NCI-H2029 (cell line): ENCODE results near the gene ZBTB16.
A peak's percentile ranks its signal among the peaks of the same experiment; 100 is the strongest.

ENCODE experiments used
- DNase-seq: peaks from one replicate; lab custom pipeline; 2025; lab: John Stamatoyannopoulos, UW

The ZBTB16 gene

GRCh38 chr11:114083391-114084252 is 24.1 kb downstream of the ZBTB16 start:
- no peak for DNase-seq

DNA sequence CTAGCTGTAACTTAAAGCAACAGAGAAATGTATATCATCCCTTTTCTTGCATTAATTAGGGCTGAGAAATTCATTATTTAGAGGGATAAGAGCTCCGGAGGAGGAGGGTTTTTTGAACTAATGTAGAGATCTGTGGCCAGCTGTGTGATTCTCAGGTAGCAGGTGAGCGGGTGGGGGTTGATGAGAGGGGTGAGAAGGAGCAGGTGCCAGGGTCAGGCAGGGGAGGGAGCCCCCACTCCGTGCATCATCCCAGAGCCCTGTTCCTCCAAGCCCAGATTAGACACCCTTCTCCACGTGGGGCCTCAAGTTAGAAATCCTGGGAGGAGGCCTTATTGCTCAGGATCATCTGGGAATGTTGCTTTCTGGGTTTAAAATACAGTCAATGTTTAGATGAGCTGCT is 24.9 kb downstream of the ZBTB16 start:
- DNase-seq = no peak

DNA sequence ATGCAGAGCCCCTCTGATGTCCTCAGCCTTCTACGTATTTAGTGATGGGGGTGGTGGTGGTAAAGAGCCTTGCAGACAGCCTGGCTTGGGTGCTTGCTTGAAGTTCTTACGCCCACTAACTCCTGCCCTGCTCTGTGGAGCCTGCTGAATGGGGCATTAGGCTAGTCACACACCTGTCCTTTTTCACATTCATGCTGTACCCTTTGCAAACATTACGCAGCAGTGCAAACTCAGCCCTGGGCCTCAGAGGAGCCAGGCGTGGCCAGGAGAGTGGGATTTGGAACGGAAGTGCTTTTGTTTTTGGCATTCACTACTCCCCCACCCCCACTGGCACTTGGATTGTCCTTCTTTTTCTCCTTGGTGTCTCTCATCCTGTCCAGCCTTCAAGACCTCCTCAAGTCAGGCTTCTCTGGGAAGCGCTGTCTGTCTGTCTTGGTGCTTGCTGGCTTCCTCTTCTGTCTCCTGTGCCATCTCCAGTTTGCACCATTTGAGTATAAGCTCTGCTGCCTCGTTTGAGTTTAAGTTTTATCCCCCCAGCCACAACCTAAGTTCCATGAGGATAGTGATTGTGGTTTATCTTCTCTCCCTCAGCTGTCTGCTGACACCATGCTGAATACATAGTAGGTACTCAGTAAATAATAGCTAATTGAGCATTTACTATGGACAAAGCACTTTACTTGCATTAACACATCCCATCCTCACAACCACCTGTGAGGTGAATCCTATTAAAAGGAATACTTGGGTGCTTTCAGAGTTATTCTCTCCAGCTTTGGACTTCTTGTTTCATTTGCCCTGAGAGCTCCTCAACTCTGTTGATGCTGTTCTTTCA is 26.7 kb downstream of the ZBTB16 start:
- DNase-seq = peak; percentile 94

GRCh38 chr11:114087025-114087424 is 27.5 kb downstream of the ZBTB16 start:
- no peak for DNase-seq

DNA sequence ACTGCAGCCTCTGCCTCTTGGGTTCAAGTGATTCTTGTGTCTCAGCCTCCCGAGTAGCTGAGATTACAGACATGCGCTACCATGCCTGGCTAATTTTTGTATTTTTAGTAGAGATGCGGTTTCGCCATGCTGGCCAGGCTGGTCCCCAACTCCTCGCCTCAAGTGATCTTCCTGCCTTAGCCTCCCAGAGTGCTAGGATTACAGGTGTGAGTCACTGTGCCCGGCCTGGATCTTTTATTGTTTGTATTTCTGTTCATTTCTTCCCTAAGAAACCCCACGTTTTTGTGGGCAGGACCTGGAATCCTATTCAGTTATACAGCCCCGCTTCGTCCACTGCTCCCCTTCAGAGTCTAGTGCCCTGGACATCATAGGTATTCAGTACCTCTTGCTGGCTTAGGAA is 28.7 kb downstream of the ZBTB16 start:
- no peak for DNase-seq

GRCh38 chr11:114088836-114089235 is 29.3 kb downstream of the ZBTB16 start:
- DNase-seq = no peak

GRCh38 chr11:114089748-114090147 is 30.2 kb downstream of the ZBTB16 start:
- no peak for DNase-seq

DNA sequence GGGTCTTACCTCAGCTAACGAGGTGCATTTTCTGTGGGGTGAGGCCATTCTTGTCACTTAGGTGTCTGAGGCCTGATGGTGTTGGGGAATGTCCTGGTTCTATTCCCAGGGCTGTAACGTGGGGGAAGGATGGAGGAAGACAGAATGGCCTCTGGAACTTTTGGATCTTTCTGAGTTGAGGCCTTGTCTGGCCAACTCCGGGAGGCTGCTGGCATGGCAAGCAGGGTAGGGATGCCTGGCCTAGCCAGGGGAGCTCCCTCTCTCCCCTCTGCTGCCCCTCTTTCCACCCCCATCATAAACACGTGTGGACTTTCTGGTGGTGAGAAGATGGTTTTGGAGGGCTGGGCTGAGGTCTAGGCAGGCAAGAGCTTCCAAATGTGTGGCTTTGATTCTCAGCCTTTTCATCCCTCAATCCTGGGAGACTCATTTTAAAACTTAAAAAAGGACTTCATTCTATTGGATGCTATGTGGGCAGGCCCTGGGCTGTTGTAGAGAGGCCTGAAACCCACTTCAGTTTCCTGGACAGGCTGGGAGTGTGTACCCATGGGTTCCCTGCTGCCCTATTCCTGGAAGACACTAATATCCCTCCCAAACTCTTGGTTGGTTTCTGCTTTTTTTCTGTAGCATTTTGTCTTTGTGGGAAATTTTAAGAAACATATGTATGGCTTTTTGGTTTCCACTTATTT is 30.9 kb downstream of the ZBTB16 start:
- DNase-seq = no peak

DNA sequence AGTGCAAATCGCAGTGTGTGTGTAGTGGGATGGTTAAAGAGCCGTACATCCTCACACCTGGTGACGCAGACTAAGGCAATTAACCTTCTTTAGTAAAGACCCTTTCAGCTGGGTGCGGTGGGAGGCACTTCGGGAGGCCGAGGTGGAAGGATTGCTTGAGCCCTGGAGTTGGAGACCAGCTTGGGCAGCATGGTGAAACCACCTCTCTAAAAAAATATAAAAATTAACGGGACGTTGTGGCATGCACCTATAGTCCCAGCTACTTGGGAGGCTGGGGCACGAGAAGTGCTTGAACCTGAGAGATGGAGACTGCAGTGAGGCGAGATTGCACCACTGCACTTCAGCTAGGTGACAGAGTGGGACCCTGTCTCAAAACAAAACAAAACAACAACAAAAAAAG is 31.5 kb downstream of the ZBTB16 start:
- no peak for DNase-seq

- no peak for DNase-seq
Measured at GRCh38 chr11:114091516-114092397, 32.2 kb downstream of the ZBTB16 start.

- DNase-seq = no peak
Measured at GRCh38 chr11:114092478-114092877, 33.0 kb downstream of the ZBTB16 start.

DNA sequence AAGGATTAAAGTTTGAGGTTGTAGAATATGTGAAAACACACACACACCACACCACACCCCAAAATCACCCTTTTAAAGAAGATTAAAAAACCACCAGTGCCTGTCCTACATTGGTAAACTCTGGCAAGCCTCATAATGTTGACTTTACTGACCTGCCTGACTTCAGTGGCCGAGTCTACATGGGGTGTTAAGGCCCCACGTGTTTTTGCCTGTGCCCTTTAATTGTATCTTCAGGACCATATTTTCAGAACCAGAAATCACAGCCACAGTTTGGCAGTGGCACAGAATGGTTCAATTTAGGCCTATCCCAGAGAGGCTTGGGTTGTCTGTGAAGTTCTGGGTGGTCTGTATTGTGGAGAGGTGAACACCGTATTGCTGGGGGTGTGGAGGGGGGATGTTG is 33.4 kb downstream of the ZBTB16 start:
- DNase-seq = no peak

GRCh38 chr11:114094516-114094915 is 35.0 kb downstream of the ZBTB16 start:
- no peak for DNase-seq

GRCh38 chr11:114095899-114096298 is 36.4 kb downstream of the ZBTB16 start:
- DNase-seq = no peak

DNA sequence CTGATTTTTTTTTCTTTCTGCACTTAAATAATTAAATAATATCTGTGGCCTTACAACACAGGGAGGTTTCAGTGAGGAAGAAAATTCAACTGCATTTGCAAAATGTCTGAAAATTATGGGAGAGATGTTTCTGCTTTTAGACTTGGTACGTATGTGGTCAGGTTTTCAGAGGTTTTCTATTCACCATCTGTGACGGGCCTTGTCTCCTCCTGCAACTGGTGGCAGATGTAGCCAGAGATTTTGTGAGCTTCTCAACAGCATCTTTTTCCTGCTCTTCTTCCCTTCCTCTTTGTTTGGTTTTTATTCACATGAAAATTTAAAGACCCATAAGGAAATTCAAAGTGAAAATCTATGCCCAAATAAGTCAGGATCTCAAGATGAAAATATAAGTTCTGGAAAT is 38.3 kb downstream of the ZBTB16 start:
- DNase-seq = no peak

- peak; percentile 86 for DNase-seq
Measured at GRCh38 chr11:114098927-114099326, 39.4 kb downstream of the ZBTB16 start.

DNA sequence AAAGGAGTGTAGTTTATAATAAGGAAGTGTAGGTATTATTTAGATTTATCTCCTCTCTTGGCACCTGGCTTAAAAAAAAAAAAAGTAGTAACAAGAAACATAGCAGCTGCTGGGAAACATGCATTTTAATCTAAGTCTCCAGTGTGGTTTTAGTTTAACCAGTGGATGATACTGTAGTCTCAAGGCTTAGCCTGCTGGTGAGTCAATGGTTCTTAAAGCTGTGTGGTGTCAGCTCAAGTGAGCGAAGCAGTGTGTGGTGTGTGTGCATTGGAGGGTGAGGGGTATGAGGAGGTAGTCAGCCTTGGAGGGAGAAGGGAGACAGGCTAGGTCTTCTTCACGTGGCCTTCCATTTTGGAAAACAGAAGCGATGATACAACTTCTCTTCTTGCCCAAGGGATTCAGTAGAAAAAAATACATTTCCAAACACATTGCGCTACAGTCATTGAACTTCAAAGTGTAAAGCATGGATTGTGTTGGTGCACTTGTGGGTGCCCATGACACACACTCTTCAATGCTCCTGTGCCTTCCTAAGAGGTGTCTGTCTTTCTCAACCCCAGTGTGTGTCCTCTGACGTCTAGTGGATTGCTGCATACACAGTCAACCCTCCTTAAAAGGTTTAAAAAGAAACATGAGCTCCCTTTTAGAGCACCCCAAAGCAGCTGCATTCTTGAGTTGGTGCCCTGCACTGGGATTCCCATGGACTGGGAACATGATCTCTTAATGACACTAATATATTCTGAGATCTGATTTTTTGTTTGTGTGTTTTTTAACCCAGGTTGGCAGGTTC is 40.1 kb downstream of the ZBTB16 start:
- peak; percentile 40 for DNase-seq

DNA sequence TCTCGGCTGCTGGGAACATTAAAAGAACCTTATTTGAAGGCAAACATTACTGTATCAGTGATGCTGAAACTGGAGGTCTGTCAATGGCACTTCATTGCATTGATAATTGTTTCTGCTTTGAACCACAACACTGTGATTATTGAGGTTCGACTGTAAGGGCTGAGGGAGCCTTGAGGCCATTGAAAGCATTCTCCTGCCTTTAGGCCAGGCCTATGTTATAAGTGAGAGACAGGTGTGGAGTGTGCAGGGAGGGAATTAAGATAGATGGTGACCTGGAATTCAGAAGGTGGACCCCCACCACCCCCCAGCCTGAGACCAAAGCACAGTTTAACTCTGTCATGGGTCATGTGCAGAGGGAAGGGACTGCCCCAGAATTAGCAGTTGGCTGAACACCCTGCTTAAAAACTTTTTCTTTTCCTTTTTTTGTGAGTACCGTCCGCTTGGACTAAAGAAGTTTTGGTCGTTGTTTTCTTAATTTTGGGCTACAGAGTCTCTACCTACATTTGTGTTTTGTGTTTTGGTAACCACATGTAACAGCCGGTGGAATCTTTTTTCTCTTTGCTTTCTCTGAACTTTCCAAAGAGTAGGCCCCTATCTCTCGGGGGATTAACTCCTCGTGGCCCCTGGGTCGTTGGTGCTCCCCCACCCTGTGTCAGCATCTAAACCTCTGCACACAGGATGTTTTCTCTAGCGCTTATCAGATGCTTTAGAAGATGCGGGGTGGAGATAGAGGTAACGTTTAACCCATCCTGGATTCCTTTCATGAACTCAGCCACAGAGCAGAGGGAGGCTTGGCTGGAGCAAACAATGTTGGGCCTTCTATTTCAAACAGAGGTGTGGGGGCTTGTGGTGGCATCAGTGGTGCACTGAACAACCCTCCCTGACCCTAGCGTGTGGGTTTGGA is 43.7 kb downstream of the ZBTB16 start:
- DNase-seq = no peak

- no peak for DNase-seq
Measured at GRCh38 chr11:114105611-114106010, 46.1 kb downstream of the ZBTB16 start.

DNA sequence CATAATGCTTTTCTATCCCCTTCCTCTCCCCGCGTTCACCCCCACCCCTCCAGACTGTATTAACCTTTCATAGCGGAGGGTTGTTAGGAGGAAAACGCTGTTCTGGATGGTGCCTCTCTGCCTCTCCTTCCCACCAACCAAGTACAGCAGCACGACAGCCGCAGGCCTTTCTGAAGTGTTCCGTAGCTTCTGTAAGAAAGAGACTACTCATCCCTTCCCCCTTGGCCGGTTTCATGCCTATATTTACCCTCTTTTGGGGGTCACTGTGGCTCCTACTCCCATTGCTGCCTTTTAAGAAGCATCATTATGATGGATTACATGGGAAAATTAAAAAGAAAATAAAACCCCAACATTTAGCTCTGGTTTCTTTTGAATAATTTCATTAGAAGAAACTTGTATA is 46.5 kb downstream of the ZBTB16 start:
- no peak for DNase-seq
